Thyroid gland (tissue), 4 donors: Measurements from ENCODE around the gene PTPRN2.

Experiments used
- POLR2A ChIP-seq, 2 donors: fragments of 450-650 bp; IDR thresholded peaks; one replicate each; pipeline ENCODE4 v1.6.1; 2017; ENCODE audit warnings: antibody characterized with exemption in 2 of 2, mild to moderate bottlenecking in 2 of 2, moderate library complexity in 1 of 2
- TF ChIP-seq, protein P1 (sequence below), 6 experiments: fragments of 200-600 bp in 3 of 6; fragments of 450-650 bp in 3 of 6; sonication (generic) in 3 of 6; IDR thresholded peaks; one replicate each; pipeline ENCODE4 v1.5.1; 2016 to 2019; ENCODE audit warnings: antibody characterized with exemption in 6 of 6, mild to moderate bottlenecking in 2 of 6, inconsistent platforms in 1 of 6, moderate library complexity in 1 of 6

DNA sequence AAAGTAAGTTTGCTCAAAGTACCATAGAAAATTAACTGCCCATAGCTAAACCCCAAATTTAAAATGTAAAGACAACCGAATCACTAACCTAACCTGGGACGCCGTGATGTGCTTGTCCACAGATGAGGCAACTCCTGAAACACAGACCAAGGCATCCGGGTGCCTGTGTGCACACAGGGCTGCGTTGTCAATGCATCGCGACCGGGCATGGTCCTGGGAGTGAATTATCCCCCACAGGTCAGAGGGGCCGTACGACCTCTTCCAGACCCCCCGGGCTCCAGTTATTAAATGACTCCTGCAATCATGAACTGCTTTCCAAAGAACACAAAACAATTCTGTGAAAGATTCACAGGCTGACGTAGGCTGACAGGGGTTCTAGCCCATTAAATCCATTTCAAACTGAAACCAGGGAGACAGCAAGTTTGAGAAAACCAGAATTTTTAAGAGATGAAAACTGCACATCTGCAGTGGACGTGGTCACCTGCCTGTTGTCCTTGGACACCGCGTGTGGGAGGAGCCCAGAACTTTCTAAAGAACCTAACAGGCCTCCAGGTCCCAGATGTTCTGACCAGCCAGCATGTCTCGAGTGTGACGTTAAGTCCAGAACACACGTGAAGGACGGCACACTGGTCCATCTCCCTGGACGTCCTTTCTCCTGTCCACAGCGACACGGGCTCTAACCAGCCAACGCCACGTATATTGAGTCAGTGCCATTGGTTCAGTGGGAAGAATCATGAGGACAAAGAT lies 953.0 kb downstream of the PTPRN2 start:
- TF ChIP-seq, protein P1, sequence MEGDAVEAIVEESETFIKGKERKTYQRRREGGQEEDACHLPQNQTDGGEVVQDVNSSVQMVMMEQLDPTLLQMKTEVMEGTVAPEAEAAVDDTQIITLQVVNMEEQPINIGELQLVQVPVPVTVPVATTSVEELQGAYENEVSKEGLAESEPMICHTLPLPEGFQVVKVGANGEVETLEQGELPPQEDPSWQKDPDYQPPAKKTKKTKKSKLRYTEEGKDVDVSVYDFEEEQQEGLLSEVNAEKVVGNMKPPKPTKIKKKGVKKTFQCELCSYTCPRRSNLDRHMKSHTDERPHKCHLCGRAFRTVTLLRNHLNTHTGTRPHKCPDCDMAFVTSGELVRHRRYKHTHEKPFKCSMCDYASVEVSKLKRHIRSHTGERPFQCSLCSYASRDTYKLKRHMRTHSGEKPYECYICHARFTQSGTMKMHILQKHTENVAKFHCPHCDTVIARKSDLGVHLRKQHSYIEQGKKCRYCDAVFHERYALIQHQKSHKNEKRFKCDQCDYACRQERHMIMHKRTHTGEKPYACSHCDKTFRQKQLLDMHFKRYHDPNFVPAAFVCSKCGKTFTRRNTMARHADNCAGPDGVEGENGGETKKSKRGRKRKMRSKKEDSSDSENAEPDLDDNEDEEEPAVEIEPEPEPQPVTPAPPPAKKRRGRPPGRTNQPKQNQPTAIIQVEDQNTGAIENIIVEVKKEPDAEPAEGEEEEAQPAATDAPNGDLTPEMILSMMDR (IDR thresholded peaks at IDR 0.05) = no peak
- TF ChIP-seq POLR2A (IDR thresholded peaks at IDR 0.05) = no peak
